Measurements from ENCODE around the gene ZCCHC7.

DNA sequence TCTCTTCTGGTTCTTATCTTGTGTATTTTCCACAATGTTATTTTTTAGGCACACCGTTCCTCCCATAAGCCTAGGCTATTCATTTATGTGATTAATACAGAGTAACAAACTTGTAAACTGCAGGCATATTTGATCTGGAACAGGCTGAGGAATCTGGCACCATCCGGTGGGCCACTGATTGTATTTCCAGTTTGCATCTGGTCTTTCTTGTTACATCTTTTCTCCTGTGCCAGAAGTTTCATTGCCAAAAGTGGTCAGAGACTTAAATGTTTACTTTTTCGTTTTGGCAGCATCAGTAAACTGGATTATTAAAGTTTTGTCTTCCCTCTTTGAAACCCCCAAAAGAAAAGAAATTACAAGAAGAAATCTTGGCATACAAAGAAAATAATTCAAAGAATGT, 17.9 kb upstream of the ZCCHC7 start:
- TF ChIP-seq, protein P1, sequence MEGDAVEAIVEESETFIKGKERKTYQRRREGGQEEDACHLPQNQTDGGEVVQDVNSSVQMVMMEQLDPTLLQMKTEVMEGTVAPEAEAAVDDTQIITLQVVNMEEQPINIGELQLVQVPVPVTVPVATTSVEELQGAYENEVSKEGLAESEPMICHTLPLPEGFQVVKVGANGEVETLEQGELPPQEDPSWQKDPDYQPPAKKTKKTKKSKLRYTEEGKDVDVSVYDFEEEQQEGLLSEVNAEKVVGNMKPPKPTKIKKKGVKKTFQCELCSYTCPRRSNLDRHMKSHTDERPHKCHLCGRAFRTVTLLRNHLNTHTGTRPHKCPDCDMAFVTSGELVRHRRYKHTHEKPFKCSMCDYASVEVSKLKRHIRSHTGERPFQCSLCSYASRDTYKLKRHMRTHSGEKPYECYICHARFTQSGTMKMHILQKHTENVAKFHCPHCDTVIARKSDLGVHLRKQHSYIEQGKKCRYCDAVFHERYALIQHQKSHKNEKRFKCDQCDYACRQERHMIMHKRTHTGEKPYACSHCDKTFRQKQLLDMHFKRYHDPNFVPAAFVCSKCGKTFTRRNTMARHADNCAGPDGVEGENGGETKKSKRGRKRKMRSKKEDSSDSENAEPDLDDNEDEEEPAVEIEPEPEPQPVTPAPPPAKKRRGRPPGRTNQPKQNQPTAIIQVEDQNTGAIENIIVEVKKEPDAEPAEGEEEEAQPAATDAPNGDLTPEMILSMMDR (conservative IDR thresholded peaks at IDR 0.05), result no peak
- no peak for TF ChIP-seq ZFX (IDR thresholded peaks at IDR 0.05)

Data from C4-2B (cell line).